ENCODE measurements around the gene ZNF705A. TPM values are rescaled to one million over a fixed set of nuclear protein-coding genes. Genes with fewer than 3 reads are reported as not detected.
"Not testable (repeated sequence)": the region's sequence is repeated elsewhere in the genome, so short reads cannot be mapped to it uniquely, and the experiment has no call there.

Gene ZNF705A
- total and polyA plus RNA-seq, 2 donors (not counting 1 experiment from before 2014, with no cell fraction given): not detected

DNA sequence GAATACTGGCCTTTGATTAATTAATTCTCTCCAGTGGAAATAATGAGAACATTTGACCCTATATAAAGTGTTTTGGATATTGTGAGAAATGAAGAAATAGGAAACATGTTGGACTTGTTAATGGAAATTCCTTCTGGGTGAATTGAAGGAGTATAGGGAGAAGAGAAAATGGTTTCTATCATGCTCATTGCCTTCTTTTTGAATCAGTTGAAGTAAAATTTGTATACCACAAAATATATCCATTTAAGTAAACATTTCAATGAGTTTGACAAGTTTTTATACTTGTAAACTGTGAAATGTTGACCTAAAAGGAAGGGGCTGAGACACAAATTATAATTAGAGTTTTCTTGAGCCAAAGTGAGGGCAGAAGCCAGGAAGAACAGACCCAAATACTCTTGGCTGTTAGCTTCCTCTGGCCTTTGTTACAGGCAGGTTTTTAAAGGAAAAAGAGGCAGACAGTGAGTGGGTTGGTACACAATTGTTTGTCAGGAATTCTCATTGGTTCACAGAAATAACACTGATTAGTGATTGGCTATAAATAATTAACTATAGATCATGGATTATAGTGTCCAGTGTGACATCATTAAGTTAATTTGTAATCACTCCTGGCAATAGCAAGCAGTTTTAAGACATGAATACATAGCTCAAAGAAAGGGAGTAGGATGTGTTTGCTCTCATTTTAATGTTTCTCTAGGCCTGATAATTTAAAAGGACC, 826 bp downstream of the ZNF705A start:
- peak in 1 of 2 donors; percentile 4 for DNase-seq (ENCODE audit: low read depth in 2 of 2)
- H3K9me3 ChIP-seq (ENCODE audit: control insufficient read depth, insufficient read depth, low read depth, low read length): no peaks in the 10 kb centered on the region
- TF ChIP-seq, protein P1, sequence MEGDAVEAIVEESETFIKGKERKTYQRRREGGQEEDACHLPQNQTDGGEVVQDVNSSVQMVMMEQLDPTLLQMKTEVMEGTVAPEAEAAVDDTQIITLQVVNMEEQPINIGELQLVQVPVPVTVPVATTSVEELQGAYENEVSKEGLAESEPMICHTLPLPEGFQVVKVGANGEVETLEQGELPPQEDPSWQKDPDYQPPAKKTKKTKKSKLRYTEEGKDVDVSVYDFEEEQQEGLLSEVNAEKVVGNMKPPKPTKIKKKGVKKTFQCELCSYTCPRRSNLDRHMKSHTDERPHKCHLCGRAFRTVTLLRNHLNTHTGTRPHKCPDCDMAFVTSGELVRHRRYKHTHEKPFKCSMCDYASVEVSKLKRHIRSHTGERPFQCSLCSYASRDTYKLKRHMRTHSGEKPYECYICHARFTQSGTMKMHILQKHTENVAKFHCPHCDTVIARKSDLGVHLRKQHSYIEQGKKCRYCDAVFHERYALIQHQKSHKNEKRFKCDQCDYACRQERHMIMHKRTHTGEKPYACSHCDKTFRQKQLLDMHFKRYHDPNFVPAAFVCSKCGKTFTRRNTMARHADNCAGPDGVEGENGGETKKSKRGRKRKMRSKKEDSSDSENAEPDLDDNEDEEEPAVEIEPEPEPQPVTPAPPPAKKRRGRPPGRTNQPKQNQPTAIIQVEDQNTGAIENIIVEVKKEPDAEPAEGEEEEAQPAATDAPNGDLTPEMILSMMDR (conservative IDR thresholded peaks at IDR 0.05 in 1 of 2, IDR thresholded peaks at IDR 0.05 in 1 of 2; ENCODE audit: low read depth in 1 of 2, low read length in 2 of 2): no peak
- no peak for TF ChIP-seq EZH2 (IDR thresholded peaks at IDR 0.05; ENCODE audit: low read length, missing control alignments)
- H3K4me3 ChIP-seq (replicated peaks in 1 of 4; ENCODE audit: control extremely low read depth in 1 of 4, insufficient read depth in 1 of 4, low read depth in 3 of 4, low read length in 4 of 4): no peak overlapping the region
- no peak overlapping the region for H2AFZ ChIP-seq (ENCODE audit: low read length)
- H3K27ac ChIP-seq (ENCODE audit: insufficient read depth, low read length): no peak overlapping the region
- H3K9ac ChIP-seq (ENCODE audit: insufficient read depth, low read length): no peak overlapping the region
- H4K20me1 ChIP-seq (ENCODE audit: control insufficient read depth, extremely low read depth, insufficient read depth, low read length): no peaks in the 10 kb centered on the region
- H3K4me2 ChIP-seq (ENCODE audit: extremely low read depth, insufficient read depth, low read length): no peak overlapping the region
- H3K79me2 ChIP-seq (ENCODE audit: control insufficient read depth, insufficient read depth, low read length): no peaks in the 10 kb centered on the region
- no peaks in the 10 kb centered on the region for H3K36me3 ChIP-seq (ENCODE audit: control insufficient read depth, insufficient read depth, low read length)
- H3K4me1 ChIP-seq (ENCODE audit: control insufficient read depth, extremely low read depth, insufficient read depth, low read length): no peaks in the 10 kb centered on the region
- no peaks in the 10 kb centered on the region for H3K27me3 ChIP-seq (ENCODE audit: control insufficient read depth, insufficient read depth, low read length)

DNA sequence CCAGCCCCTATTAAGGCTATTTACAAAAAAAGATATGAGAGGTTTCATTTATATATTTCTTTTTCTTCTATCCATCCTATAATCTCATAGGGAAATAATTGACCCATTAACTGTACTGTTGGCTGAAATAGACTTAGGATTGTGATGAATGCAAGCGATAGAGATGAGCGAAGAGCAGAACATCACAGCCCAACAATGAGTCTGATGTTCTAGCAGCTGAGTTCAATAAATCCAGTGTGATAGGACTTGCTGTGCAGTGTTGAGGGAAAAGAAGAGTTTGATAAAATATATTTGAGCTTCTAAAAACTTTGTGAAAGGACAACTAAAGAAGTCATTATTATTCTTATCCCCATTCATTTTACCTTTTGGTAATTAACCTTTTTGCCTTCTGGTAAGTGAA, 16.1 kb downstream of the ZNF705A start:
- not testable (repeated sequence) for H4K20me1 ChIP-seq (ENCODE audit: control insufficient read depth, extremely low read depth, insufficient read depth, low read length); H3K36me3 ChIP-seq (ENCODE audit: control insufficient read depth, insufficient read depth, low read length); H3K79me2 ChIP-seq (ENCODE audit: control insufficient read depth, insufficient read depth, low read length); H3K4me1 ChIP-seq (ENCODE audit: control insufficient read depth, extremely low read depth, insufficient read depth, low read length); H3K4me2 ChIP-seq (ENCODE audit: extremely low read depth, insufficient read depth, low read length); H3K27ac ChIP-seq (ENCODE audit: insufficient read depth, low read length); H3K9me3 ChIP-seq (ENCODE audit: control insufficient read depth, insufficient read depth, low read depth, low read length); H3K27me3 ChIP-seq (ENCODE audit: control insufficient read depth, insufficient read depth, low read length); H3K4me3 ChIP-seq (replicated peaks in 1 of 4; ENCODE audit: control extremely low read depth in 1 of 4, insufficient read depth in 1 of 4, low read depth in 3 of 4, low read length in 4 of 4); H3K9ac ChIP-seq (ENCODE audit: insufficient read depth, low read length); H2AFZ ChIP-seq (ENCODE audit: low read length); DNase-seq (ENCODE audit: low read depth in 2 of 2)

DNA sequence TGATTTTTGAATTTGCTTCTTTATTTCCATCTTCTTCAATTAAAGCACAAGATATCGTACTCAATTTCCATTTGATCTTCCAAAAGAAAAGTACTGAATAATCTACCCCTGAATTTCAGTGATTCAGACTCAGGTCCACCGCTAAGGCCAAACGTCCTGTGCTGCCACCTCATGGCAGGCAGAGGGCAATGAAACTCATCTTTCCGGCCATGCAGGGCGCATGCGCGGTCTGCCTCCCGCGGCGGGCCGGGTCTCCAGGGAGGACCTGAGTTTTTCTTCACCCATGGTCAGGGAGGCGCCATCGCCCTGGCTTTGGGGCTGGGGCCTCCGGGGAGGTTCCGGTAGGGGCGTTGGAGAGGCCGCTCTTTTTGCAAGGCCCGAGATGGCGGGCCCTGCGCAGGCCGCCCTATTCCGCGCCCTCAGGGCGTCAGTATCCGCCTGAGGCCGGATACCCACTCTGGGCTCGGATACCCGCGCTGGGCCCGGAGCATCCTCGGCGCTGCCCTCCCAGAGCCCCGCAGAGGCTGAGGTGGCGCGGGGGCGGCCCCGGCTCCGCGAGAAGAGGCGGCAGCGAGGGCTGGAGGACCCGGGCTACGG, 23.3 kb downstream of the ZNF705A start:
- peak overlapping the region; percentile 35 for H3K4me2 ChIP-seq (ENCODE audit: extremely low read depth, insufficient read depth, low read length)
- H2AFZ ChIP-seq (ENCODE audit: low read length); H4K20me1 ChIP-seq (ENCODE audit: control insufficient read depth, extremely low read depth, insufficient read depth, low read length); H3K79me2 ChIP-seq (ENCODE audit: control insufficient read depth, insufficient read depth, low read length); H3K9me3 ChIP-seq (ENCODE audit: control insufficient read depth, insufficient read depth, low read depth, low read length); H3K4me1 ChIP-seq (ENCODE audit: control insufficient read depth, extremely low read depth, insufficient read depth, low read length); H3K36me3 ChIP-seq (ENCODE audit: control insufficient read depth, insufficient read depth, low read length); H3K27me3 ChIP-seq (ENCODE audit: control insufficient read depth, insufficient read depth, low read length): not testable (repeated sequence)
- H3K27ac ChIP-seq (ENCODE audit: insufficient read depth, low read length): peak overlapping the region; percentile 53
- TF ChIP-seq, protein P1 (conservative IDR thresholded peaks at IDR 0.05 in 1 of 2, IDR thresholded peaks at IDR 0.05 in 1 of 2; ENCODE audit: low read depth in 1 of 2, low read length in 2 of 2): peak; percentile 35 to 58
- DNase-seq (ENCODE audit: low read depth in 2 of 2): peak; percentile 37 to 49
- H3K9ac ChIP-seq (ENCODE audit: insufficient read depth, low read length): peak overlapping the region; percentile 51
- H3K4me3 ChIP-seq (replicated peaks in 1 of 4; ENCODE audit: control extremely low read depth in 1 of 4, insufficient read depth in 1 of 4, low read depth in 3 of 4, low read length in 4 of 4): peak overlapping the region; percentile 40 to 64 (median 48)

DNA sequence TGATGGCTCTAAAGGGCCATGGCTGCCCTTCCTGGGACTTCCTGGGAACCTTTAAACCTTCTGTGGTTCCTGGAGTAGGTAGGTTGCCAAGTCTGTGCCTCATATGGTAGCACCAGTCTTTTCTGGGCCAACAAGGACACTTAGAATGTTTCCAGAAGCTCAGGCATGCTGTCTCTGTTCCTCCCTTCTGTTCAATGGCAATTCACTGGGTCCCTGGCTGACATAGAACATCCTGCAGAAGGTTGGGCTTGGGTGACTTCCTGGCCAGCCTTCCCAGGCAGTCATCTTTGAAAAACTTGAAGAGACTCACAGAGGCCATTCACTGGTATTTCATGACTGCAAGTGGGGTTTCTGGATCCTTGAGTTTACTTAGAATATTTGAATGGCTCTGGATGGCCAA, 24.5 kb downstream of the ZNF705A start:
- H3K9ac ChIP-seq (ENCODE audit: insufficient read depth, low read length); H3K4me2 ChIP-seq (ENCODE audit: extremely low read depth, insufficient read depth, low read length); H3K79me2 ChIP-seq (ENCODE audit: control insufficient read depth, insufficient read depth, low read length); H3K4me1 ChIP-seq (ENCODE audit: control insufficient read depth, extremely low read depth, insufficient read depth, low read length); H4K20me1 ChIP-seq (ENCODE audit: control insufficient read depth, extremely low read depth, insufficient read depth, low read length); H3K27ac ChIP-seq (ENCODE audit: insufficient read depth, low read length); H3K27me3 ChIP-seq (ENCODE audit: control insufficient read depth, insufficient read depth, low read length); H3K9me3 ChIP-seq (ENCODE audit: control insufficient read depth, insufficient read depth, low read depth, low read length); H2AFZ ChIP-seq (ENCODE audit: low read length); H3K36me3 ChIP-seq (ENCODE audit: control insufficient read depth, insufficient read depth, low read length): not testable (repeated sequence)
- peak overlapping the region in 2 of 4 experiments; percentile 10 to 64 for H3K4me3 ChIP-seq (replicated peaks in 1 of 4; ENCODE audit: control extremely low read depth in 1 of 4, insufficient read depth in 1 of 4, low read depth in 3 of 4, low read length in 4 of 4)
- DNase-seq (ENCODE audit: low read depth in 2 of 2): peak in 1 of 2 donors; percentile 0

DNA sequence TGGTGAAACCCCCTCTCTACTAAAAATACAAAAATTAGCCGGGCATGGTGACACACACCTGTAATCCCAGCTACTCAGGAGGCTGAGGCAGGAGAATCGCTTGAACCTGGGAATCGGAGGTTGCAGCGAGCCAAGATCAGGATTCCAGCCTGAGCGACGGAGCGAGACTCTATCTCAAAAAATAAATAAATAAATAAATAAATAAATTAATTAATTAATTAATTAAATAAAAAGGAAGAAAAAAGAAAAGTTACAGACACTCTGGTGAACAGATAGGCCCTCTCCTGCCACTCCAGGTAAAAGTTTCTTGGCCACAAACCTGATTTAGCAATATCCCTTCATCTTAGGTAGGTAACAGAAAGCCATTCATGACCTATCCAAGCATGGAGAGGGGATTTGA, 26.1 kb downstream of the ZNF705A start:
- H3K9me3 ChIP-seq (ENCODE audit: control insufficient read depth, insufficient read depth, low read depth, low read length); H2AFZ ChIP-seq (ENCODE audit: low read length); H3K27me3 ChIP-seq (ENCODE audit: control insufficient read depth, insufficient read depth, low read length); H3K4me2 ChIP-seq (ENCODE audit: extremely low read depth, insufficient read depth, low read length); H3K4me1 ChIP-seq (ENCODE audit: control insufficient read depth, extremely low read depth, insufficient read depth, low read length); DNase-seq (ENCODE audit: low read depth in 2 of 2); H3K79me2 ChIP-seq (ENCODE audit: control insufficient read depth, insufficient read depth, low read length); H3K36me3 ChIP-seq (ENCODE audit: control insufficient read depth, insufficient read depth, low read length); H3K4me3 ChIP-seq (replicated peaks in 1 of 4; ENCODE audit: control extremely low read depth in 1 of 4, insufficient read depth in 1 of 4, low read depth in 3 of 4, low read length in 4 of 4); H4K20me1 ChIP-seq (ENCODE audit: control insufficient read depth, extremely low read depth, insufficient read depth, low read length); H3K9ac ChIP-seq (ENCODE audit: insufficient read depth, low read length); H3K27ac ChIP-seq (ENCODE audit: insufficient read depth, low read length): not testable (repeated sequence)

All from fibroblast of lung (primary cell).